ENCODE measurements around the gene ADRA2A. TPM values are rescaled to one million over a fixed set of nuclear protein-coding genes. Genes with fewer than 3 reads are reported as not detected.

ADRA2A gene
- total and polyA plus RNA-seq, 10 of the 15 experiments (the other 5 are each of a cell fraction or from before 2014, with no cell fraction given): 0.08 TPM; not detected in 9

GRCh38 chr10:111130471-111130870 lies 53.6 kb downstream of the ADRA2A start:
- ATAC-seq (no peak), FAIRE-seq (no peak), DNase-seq (ENCODE audit: low read depth, low spot score) (no peak)
- BruUV-seq (replicated peaks): no TSS peak
- Histone ChIP-seq H2AFZ (ENCODE audit: control insufficient read depth, low read depth, low read length) (no peak overlapping the region), H3K79me2 (ENCODE audit: control insufficient read depth, insufficient read depth, low read length) (no peaks in the 10 kb centered on the region), H3K27me3 (replicated peaks in 1 of 2; ENCODE audit: control insufficient read depth in 2 of 2, insufficient read depth in 2 of 2, low read length in 1 of 2) (no peaks in the 10 kb centered on the region; a peak in 1 of 4 replicates), H3K4me3 (no peak overlapping the region), H3K4me1 (ENCODE audit: control insufficient read depth, insufficient read depth, low read length) (no peaks in the 10 kb centered on the region), H4K20me1 (ENCODE audit: control insufficient read depth, insufficient read depth) (no peaks in the 10 kb centered on the region), H3K9ac (ENCODE audit: control insufficient read depth, insufficient read depth, low read length) (no peak overlapping the region), H3K36me3 (ENCODE audit: control insufficient read depth in 2 of 2, insufficient read depth in 2 of 2, low read length in 1 of 2) (no peaks in the 10 kb centered on the region), H3K9me3 (replicated peaks; ENCODE audit: control insufficient read depth, insufficient read depth, low read length) (no peaks in the 10 kb centered on the region), H3K27ac (ENCODE audit: control insufficient read depth, insufficient read depth) (no peak overlapping the region), H3K4me2 (ENCODE audit: control insufficient read depth, insufficient read depth) (no peak overlapping the region)
- ChIA-PET SMC1A (ENCODE audit: uncharacterized antibody, unreplicated experiment) (interaction anchor here (0.8 to 1.8 kb wide), 3 partner anchors 10 to 384 kb away, joined by 3 to 5 read pairs (median 3); no protein-coding TSS in a partner anchor), POLR2A (no interaction called here), RAD21 (ENCODE audit: unreplicated experiment) (interaction anchor here (0.8 kb wide), 1 partner anchor 487 kb away, joined by 3 read pairs; no protein-coding TSS in a partner anchor), CTCF (interaction anchor here (0.6 to 1.5 kb wide), 3 partner anchors 213 to 384 kb away, joined by 3 to 6 read pairs (median 5); no protein-coding TSS in a partner anchor)
- 28% methylated on average over 5 of the region's 5 CpGs for WGBS (ENCODE audit: insufficient coverage, insufficient replicate concordance, low lambda C conversion rate, missing lambda C conversion rate)
- TF ChIP-seq NFIC (IDR thresholded peaks at IDR 0.05; ENCODE audit: low read depth, low read length): no peak
- TF ChIP-seq GATAD2B (conservative IDR thresholded peaks at IDR 0.05; ENCODE audit: low read depth): no peak
- TF ChIP-seq TCF12 (IDR thresholded peaks at IDR 0.05; ENCODE audit: low read depth, low read length): no peak
- no peak for TF ChIP-seq RB1 (IDR thresholded peaks at IDR 0.05; ENCODE audit: borderline replicate concordance)
- intact Hi-C loops (cut with micrococcal nuclease; ENCODE audit: unreplicated experiment) (no loop called here), in situ Hi-C loops (cut with MboI) (no loop called here)

Small RNAs within 50 kb of the gene (small RNA-seq; reads per million reads assigned to genes)
- gene AL355863.1: not detected

Other genes starting within 250 kb of the ADRA2A start
- gene PDCD4, start 205.1 kb upstream of the ADRA2A start, total RNA-seq (2014; rRNA removed): 106 and 108 TPM in 2 replicates
- 168 and 179 TPM in 2 replicates for gene PDCD4, start 205.1 kb upstream of the ADRA2A start, total RNA-seq (2014; rRNA removed; fragmentation: Illumina TruSeq; extraction: Trizol)
- gene PDCD4, start 205.1 kb upstream of the ADRA2A start, total RNA-seq (2021): 169 and 181 TPM in 2 replicates
- 189 and 280 TPM in 2 replicates for gene PDCD4, start 205.1 kb upstream of the ADRA2A start, polyA plus RNA-seq (2011; rRNA removed)
- 219 and 380 TPM in 2 replicates for gene PDCD4, start 205.1 kb upstream of the ADRA2A start, polyA plus RNA-seq (2014; fragmentation: Illumina TruSeq; extraction: Trizol)
- gene PDCD4, start 205.1 kb upstream of the ADRA2A start, polyA plus RNA-seq (2014; fragmentation: Nextera tagmentation; extraction: Ambion mirVana): 100 to 1,000 TPM; 101 to 138 TPM
- gene PDCD4, start 205.1 kb upstream of the ADRA2A start, polyA plus RNA-seq (2014; rRNA removed): 155 and 174 TPM in 2 replicates
- 100 to 1,000 TPM; 341 to 372 TPM for gene PDCD4, start 205.1 kb upstream of the ADRA2A start, polyA plus RNA-seq (2016; fragmentation: Nextera tagmentation; extraction: Ambion mirVana)
- 13.8 and 19.2 TPM in 2 replicates for gene BBIP1, start 157.8 kb upstream of the ADRA2A start, total RNA-seq (2014; rRNA removed)
- 25.1 and 26.1 TPM in 2 replicates for gene BBIP1, start 157.8 kb upstream of the ADRA2A start, total RNA-seq (2014; rRNA removed; fragmentation: Illumina TruSeq; extraction: Trizol)
- 16.4 and 19.1 TPM in 2 replicates for gene BBIP1, start 157.8 kb upstream of the ADRA2A start, total RNA-seq (2021)
- gene BBIP1, start 157.8 kb upstream of the ADRA2A start, polyA plus RNA-seq (2011; rRNA removed): 34.3 and 67.2 TPM in 2 replicates
- 31.9 and 32.6 TPM in 2 replicates for gene BBIP1, start 157.8 kb upstream of the ADRA2A start, polyA plus RNA-seq (2014; fragmentation: Illumina TruSeq; extraction: Trizol)
- 10 to 100 TPM; 34.7 to 40.8 TPM for gene BBIP1, start 157.8 kb upstream of the ADRA2A start, polyA plus RNA-seq (2014; fragmentation: Nextera tagmentation; extraction: Ambion mirVana)
- 12.6 and 24.5 TPM in 2 replicates for gene BBIP1, start 157.8 kb upstream of the ADRA2A start, polyA plus RNA-seq (2014; rRNA removed)
- gene BBIP1, start 157.8 kb upstream of the ADRA2A start, polyA plus RNA-seq (2016; fragmentation: Nextera tagmentation; extraction: Ambion mirVana): 10 to 100 TPM; 30.7 to 33.8 TPM
- gene SHOC2, start 157.4 kb upstream of the ADRA2A start, total RNA-seq (2014; rRNA removed): 42.6 and 45.6 TPM in 2 replicates
- 42.7 and 43.9 TPM in 2 replicates for gene SHOC2, start 157.4 kb upstream of the ADRA2A start, total RNA-seq (2014; rRNA removed; fragmentation: Illumina TruSeq; extraction: Trizol)
- 50.7 and 55.1 TPM in 2 replicates for gene SHOC2, start 157.4 kb upstream of the ADRA2A start, total RNA-seq (2021)
- 34.2 and 51.1 TPM in 2 replicates for gene SHOC2, start 157.4 kb upstream of the ADRA2A start, polyA plus RNA-seq (2011; rRNA removed)
- 50.5 and 60.6 TPM in 2 replicates for gene SHOC2, start 157.4 kb upstream of the ADRA2A start, polyA plus RNA-seq (2014; fragmentation: Illumina TruSeq; extraction: Trizol)
- gene SHOC2, start 157.4 kb upstream of the ADRA2A start, polyA plus RNA-seq (2014; fragmentation: Nextera tagmentation; extraction: Ambion mirVana): 10 to 100 TPM; 30.2 to 36.2 TPM
- gene SHOC2, start 157.4 kb upstream of the ADRA2A start, polyA plus RNA-seq (2014; rRNA removed): 20.8 and 24.8 TPM in 2 replicates
- gene SHOC2, start 157.4 kb upstream of the ADRA2A start, polyA plus RNA-seq (2016; fragmentation: Nextera tagmentation; extraction: Ambion mirVana): 10 to 100 TPM; 64.9 to 65.3 TPM

Measured in GM12878 (cell line).